Lower lobe of right lung (tissue), 2 donors: Measurements from ENCODE around the gene ZFHX3. TPM values are rescaled to one million over a fixed set of nuclear protein-coding genes. Genes with fewer than 3 reads are reported as not detected.
A peak's percentile ranks its signal among the peaks of the same experiment; 100 is the strongest.

Experiments
- ATAC-seq, 2 donors: fragments of 200-7000 bp; cut with Tn5 transposase; one replicate each; pipeline ENCODE4 v1.9.1; 2020 to 2022; ENCODE audit warnings: mild to moderate bottlenecking in 2 of 2, moderate library complexity in 2 of 2
- DNase-seq: peaks from one replicate; pipeline ENCODE4 v3.0.0-alpha.2; 2020
- H3K27ac ChIP-seq: fragments of 200-600 bp; one replicate; pipeline ENCODE4 v1.8.0; 2022
- H3K27me3 ChIP-seq: fragments of 200-600 bp; one replicate; pipeline ENCODE4 v1.8.0; 2022; ENCODE audit warnings: low read depth
- H3K36me3 ChIP-seq: fragments of 200-600 bp; one replicate; pipeline ENCODE4 v1.8.0; 2022; ENCODE audit warnings: mild to moderate bottlenecking
- H3K4me1 ChIP-seq: fragments of 200-600 bp; one replicate; pipeline ENCODE4 v1.8.0; 2022
- H3K4me3 ChIP-seq: fragments of 200-600 bp; one replicate; pipeline ENCODE4 v1.8.0; 2022; ENCODE audit warnings: mild to moderate bottlenecking
- H3K9me3 ChIP-seq: fragments of 200-600 bp; one replicate; pipeline ENCODE4 v1.8.0; 2022
- intact Hi-C: fragments of 100-400 bp; cut with DNase I; formaldehyde crosslinking; loops from one replicate; pipeline ENCODE4 v1.11.0; 2022
- total RNA-seq: library from RNA; stranded (reverse); fragmentation: NEBNext Ultra II Directional; extraction: Animal tissue kit (Norgen Biotek cat#: 25700); gene quantifications from one replicate; pipeline ENCODE4 v1.2.1, GENCODE V29; 2021
- TF ChIP-seq, protein P1 (sequence below): fragments of 200-600 bp; IDR thresholded peaks from one replicate; pipeline ENCODE4 v1.8.0; 2022; ENCODE audit warnings: antibody characterized with exemption, mild to moderate bottlenecking
- donor health status: DM: no; HTN: yes; CAD: no; lungs with severe emphysema.

Gene ZFHX3
- total RNA-seq, 1 donor from 2014 or later = 29.3 TPM

DNA sequence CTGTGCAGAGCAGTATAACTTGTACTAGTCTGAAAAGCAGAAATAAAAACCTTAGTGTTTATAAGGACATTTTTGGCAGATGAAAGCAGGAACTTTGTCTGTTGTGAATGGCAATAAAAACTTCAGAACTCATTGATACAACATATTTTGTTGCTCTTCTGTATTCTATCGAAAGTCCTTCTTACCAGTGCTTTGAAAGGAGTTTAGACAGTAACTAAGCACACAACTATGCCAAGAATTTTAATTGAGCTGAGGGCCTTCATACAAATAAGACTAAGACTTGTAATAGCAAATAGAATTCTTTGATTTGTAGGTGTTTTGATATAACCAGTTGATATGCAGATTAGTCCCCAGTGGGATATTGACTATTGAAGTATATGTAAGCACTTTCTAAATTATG lies 308.4 kb downstream of the ZFHX3 start:
- DNase-seq = no peak
- TF ChIP-seq, protein P1, sequence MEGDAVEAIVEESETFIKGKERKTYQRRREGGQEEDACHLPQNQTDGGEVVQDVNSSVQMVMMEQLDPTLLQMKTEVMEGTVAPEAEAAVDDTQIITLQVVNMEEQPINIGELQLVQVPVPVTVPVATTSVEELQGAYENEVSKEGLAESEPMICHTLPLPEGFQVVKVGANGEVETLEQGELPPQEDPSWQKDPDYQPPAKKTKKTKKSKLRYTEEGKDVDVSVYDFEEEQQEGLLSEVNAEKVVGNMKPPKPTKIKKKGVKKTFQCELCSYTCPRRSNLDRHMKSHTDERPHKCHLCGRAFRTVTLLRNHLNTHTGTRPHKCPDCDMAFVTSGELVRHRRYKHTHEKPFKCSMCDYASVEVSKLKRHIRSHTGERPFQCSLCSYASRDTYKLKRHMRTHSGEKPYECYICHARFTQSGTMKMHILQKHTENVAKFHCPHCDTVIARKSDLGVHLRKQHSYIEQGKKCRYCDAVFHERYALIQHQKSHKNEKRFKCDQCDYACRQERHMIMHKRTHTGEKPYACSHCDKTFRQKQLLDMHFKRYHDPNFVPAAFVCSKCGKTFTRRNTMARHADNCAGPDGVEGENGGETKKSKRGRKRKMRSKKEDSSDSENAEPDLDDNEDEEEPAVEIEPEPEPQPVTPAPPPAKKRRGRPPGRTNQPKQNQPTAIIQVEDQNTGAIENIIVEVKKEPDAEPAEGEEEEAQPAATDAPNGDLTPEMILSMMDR = no peak
- no peaks in the 10 kb centered on the region for H3K27me3 ChIP-seq
- H3K4me3 ChIP-seq = no peak overlapping the region
- H3K9me3 ChIP-seq = peaks cover 2% of the 10 kb centered on the region
- H3K36me3 ChIP-seq = no peaks in the 10 kb centered on the region
- ATAC-seq = peak in 1 of 2 donors; percentile 41
- H3K27ac ChIP-seq = no peak overlapping the region
- no peaks in the 10 kb centered on the region for H3K4me1 ChIP-seq
- intact Hi-C loops = no loop called here

DNA sequence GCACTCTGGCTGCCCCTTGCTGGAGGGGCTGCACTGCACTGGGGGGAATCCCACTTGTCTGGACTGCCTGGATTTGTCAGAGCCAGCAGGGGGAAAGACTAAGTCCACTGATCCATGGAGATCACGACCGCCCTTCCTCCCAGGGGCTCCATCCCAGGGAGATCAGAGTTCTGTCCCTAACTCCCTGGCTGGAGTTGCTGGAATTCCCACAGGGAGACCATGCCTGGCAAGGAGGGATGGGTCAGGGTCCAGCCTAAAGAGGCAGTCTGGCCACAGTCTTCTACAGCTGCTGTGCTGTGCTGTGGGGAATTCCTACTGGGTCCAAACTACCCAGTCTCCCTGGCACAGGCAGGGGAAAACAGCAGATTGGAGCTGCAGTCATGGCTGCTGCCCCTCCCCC lies 311.9 kb downstream of the ZFHX3 start:
- intact Hi-C loops = no loop called here
- no peak for ATAC-seq

More for the DNA sequence above, 311.9 kb downstream of the ZFHX3 start:
- TF ChIP-seq, protein P1 = no peak
- H3K36me3 ChIP-seq = no peaks in the 10 kb centered on the region
- H3K9me3 ChIP-seq = peaks cover 5% of the 10 kb centered on the region
- no peak overlapping the region for H3K27ac ChIP-seq
- no peaks in the 10 kb centered on the region for H3K27me3 ChIP-seq
- DNase-seq = no peak
- H3K4me3 ChIP-seq = no peak overlapping the region
- no peaks in the 10 kb centered on the region for H3K4me1 ChIP-seq
